Measurements from ENCODE around the gene C2orf74. TPM values are rescaled to one million over a fixed set of nuclear protein-coding genes. Genes with fewer than 3 reads are reported as not detected.
"Not testable (repeated sequence)": the region's sequence is repeated elsewhere in the genome, so short reads cannot be mapped to it uniquely, and the experiment has no call there.

C2orf74 gene
- 10 to 100 TPM in 1 of 2 experiments, 1 to 10 TPM in 1; 7.6 to 16.1 TPM for total RNA-seq

DNA sequence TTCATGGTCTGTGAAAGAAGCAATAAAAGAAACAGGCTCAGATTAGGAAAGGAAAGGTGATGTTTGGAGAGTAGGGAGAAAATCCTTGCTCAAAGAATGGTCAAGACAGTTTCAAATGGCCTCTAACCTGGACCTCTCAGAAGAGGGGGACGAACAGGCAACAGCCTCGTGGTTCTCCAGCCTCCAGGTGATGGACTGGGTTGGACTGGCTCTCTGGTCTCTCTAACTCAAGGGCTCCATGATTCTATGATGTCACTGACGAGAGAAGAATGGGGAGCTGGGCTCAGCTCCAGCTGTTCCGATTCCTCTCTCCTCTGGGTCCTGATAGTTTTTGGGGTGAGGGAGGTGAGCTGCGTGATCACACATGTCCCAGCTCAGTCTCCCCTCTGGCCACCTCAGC lies at the start of gene C2orf74:
C2orf74 (plus strand) TSS at position 301 of the 400 bp plus-strand sequence. CDS start 327 bp downstream, outside the sequence.
- Mint-ChIP-seq H3K27me3 (no peaks in the 10 kb centered on the region), H3K27ac (peak within 1 kb of the TSS; percentile 19), H3K4me3 (no peak within 1 kb of the TSS), H3K9me3 (peaks cover 6% of the 10 kb centered on the region), H3K36me3 (peaks cover 42% of the 10 kb centered on the region), H3K4me1 (peaks cover 4% of the 10 kb centered on the region)
- ATAC-seq (ENCODE audit: low read depth) (no peak), DNase-seq (no peak)
- POLR2A ChIA-PET, result interaction anchor here (0.6 to 0.9 kb wide), 2 partner anchors 8 to 15 kb away, joined by 4 read pairs; no protein-coding TSS in a partner anchor

GRCh38 chr2:61114147-61114546 lies 47.8 kb upstream of the C2orf74 start:
- POLR2A ChIA-PET, result no interaction called here
- DNase-seq (no peak), ATAC-seq (ENCODE audit: low read depth) (no peak)
- Mint-ChIP-seq H3K27ac (no peak overlapping the region), H3K9me3 (peaks cover 1% of the 10 kb centered on the region), H3K4me1 (no peaks in the 10 kb centered on the region), H3K27me3 (no peaks in the 10 kb centered on the region), H3K36me3 (peaks cover 19% of the 10 kb centered on the region), H3K4me3 (no peak overlapping the region)

DNA sequence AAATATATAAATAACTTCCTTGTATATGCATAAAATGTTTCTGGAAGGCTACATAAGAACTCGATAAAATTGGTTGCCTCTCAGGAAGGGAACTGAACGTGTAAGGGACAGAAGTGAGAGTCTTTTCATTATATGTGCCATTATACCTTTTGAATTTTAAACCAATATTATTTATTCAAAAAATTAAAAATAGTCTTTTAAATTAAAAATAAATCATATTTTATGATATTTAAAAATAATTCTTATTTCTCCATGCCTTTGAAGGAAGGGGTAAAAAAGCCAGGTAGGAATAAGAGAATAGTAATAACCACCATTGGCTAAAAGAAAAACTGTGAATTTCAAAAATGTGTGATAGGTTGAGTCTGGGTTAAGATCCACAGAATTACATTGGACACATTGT lies 45.7 kb upstream of the C2orf74 start:
- Mint-ChIP-seq H3K27me3 (no peaks in the 10 kb centered on the region), H3K4me3 (no peak overlapping the region), H3K27ac (no peak overlapping the region), H3K36me3 (peaks cover 21% of the 10 kb centered on the region), H3K9me3 (peaks cover 1% of the 10 kb centered on the region), H3K4me1 (no peaks in the 10 kb centered on the region)
- no peak for DNase-seq
- ATAC-seq (ENCODE audit: low read depth), result no peak
- POLR2A ChIA-PET, result no interaction called here

GRCh38 chr2:61117534-61117933 lies 44.5 kb upstream of the C2orf74 start:
- DNase-seq (no peak), ATAC-seq (ENCODE audit: low read depth) (no peak)
- no peaks in the 10 kb centered on the region for H3K27me3 Mint-ChIP-seq
- H3K9me3 Mint-ChIP-seq, result no peaks in the 10 kb centered on the region
- no peak overlapping the region for H3K4me3 Mint-ChIP-seq
- POLR2A ChIA-PET, result no interaction called here
- no peak overlapping the region for H3K27ac Mint-ChIP-seq
- no peaks in the 10 kb centered on the region for H3K4me1 Mint-ChIP-seq
- peaks cover 16% of the 10 kb centered on the region for H3K36me3 Mint-ChIP-seq

DNA sequence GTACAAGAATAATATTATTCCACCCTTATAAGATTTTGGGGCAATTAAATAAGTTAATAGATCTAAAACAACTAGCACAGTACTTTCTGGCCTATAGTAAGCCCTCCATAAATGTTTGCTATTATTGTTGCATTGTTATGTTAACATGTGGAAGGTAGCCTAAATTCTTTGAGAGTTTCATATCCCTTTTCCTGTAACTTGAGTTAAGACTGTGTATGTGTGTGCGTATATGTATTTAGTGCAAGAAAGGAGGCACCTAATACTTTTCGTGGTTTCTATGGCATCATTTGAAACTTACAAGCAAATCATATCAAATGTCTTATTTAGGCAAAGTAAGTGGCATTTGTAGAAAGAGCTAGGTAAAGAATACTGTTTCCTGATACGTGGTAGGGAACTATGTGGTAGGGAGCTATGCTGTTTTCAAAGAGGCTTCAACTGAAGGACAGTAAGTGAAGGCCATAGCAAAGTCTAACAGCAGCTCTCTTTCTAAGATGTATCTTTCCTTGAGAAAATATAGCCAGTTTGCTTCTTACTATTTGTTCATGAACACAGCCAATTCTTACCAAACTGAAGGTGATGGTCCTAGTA lies 36.8 kb upstream of the C2orf74 start:
- peaks cover 4% of the 10 kb centered on the region for H3K36me3 Mint-ChIP-seq
- no peak overlapping the region for H3K27ac Mint-ChIP-seq
- H3K27me3 Mint-ChIP-seq, result no peaks in the 10 kb centered on the region
- H3K9me3 Mint-ChIP-seq, result no peaks in the 10 kb centered on the region
- DNase-seq (no peak), ATAC-seq (ENCODE audit: low read depth) (no peak)
- H3K4me1 Mint-ChIP-seq, result no peaks in the 10 kb centered on the region
- POLR2A ChIA-PET, result interaction anchor here (0.6 kb wide), 1 partner anchor 95 kb away, joined by 4 read pairs; no protein-coding TSS in a partner anchor
- no peak overlapping the region for H3K4me3 Mint-ChIP-seq

DNA sequence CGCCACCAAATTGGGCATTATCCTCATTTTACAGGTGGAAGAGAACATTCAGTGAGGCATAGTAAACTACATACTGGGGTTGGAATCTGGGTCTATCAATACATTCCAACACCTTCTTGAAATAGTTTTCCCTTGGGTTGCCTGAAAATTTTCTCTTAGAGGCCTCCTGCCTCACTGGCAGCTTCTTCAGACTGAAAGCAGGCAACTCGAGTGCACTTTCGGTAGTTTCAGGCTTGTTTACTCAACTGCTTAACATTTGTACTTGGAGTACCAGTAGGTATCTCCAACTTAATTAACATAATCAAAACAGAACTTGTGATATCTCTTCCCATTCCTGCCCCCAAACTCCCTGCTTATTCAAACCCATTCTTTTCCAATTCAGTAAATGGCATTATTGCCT lies 36.2 kb upstream of the C2orf74 start:
- no peaks in the 10 kb centered on the region for H3K9me3 Mint-ChIP-seq
- no peak overlapping the region for H3K27ac Mint-ChIP-seq
- H3K4me1 Mint-ChIP-seq, result no peaks in the 10 kb centered on the region
- no peak for ATAC-seq (ENCODE audit: low read depth)
- H3K4me3 Mint-ChIP-seq, result no peak overlapping the region
- no peak for DNase-seq
- POLR2A ChIA-PET, result no interaction called here
- no peaks in the 10 kb centered on the region for H3K27me3 Mint-ChIP-seq
- H3K36me3 Mint-ChIP-seq, result peaks cover 1% of the 10 kb centered on the region

DNA sequence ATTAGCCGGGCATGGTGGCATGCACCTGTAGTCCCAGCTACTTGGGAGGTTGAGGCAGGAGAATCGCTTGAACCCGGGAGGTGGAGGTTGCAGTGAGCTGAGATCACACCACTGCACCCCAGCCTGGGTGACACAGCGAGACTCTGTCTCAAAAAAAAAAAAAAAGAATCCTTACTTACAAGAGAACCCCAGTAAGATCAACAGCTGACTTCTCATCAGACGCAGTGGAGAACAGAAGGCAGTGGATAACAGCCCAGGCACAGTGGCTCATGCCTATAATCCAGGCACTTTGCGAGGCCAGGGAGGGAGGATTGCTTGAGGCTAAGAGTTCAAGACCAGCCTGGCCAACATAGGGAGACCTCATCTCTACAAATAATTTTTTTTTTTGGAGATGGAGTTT lies 33.9 kb upstream of the C2orf74 start:
- not testable (repeated sequence) for DNase-seq, H3K4me3 Mint-ChIP-seq, H3K36me3 Mint-ChIP-seq

DNA sequence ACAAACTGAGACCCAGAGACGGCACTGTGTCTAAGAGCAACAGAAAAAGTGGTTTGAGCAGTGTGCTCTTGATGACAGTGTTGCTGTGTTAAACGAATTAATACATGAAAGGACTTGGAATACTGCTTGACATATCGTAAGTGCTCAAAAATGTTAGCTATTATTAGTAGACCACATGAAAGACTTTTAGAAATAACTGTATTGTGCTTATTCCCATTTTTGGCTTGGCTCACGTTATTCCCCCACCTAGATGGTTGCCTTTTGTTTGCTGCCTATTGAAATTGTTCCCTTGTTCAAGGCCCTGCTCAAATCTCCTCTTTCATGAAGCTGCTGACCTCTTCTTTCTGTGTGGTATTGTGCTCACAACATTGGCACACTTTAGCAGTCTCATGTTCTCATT lies 27.8 kb upstream of the C2orf74 start:
- no peak overlapping the region for H3K27ac Mint-ChIP-seq
- H3K27me3 Mint-ChIP-seq, result peaks cover 7% of the 10 kb centered on the region
- H3K36me3 Mint-ChIP-seq, result no peaks in the 10 kb centered on the region
- H3K9me3 Mint-ChIP-seq, result no peaks in the 10 kb centered on the region
- H3K4me3 Mint-ChIP-seq, result no peak overlapping the region
- peaks cover 4% of the 10 kb centered on the region for H3K4me1 Mint-ChIP-seq
- POLR2A ChIA-PET, result no interaction called here
- ATAC-seq (ENCODE audit: low read depth) (no peak), DNase-seq (no peak)

More for the DNA sequence above, 33.9 kb upstream of the C2orf74 start:
- ATAC-seq (ENCODE audit: low read depth); H3K4me1 Mint-ChIP-seq; H3K27ac Mint-ChIP-seq; POLR2A ChIA-PET; H3K9me3 Mint-ChIP-seq; H3K27me3 Mint-ChIP-seq: not testable (repeated sequence)

GRCh38 chr2:61135510-61135909 lies 26.5 kb upstream of the C2orf74 start:
- DNase-seq, result no peak
- no peak overlapping the region for H3K27ac Mint-ChIP-seq
- H3K4me3 Mint-ChIP-seq, result no peak overlapping the region
- ATAC-seq (ENCODE audit: low read depth), result peak; percentile 54
- POLR2A ChIA-PET, result no interaction called here
- H3K4me1 Mint-ChIP-seq, result peaks cover 4% of the 10 kb centered on the region
- peaks cover 7% of the 10 kb centered on the region for H3K27me3 Mint-ChIP-seq
- H3K36me3 Mint-ChIP-seq, result no peaks in the 10 kb centered on the region
- H3K9me3 Mint-ChIP-seq, result no peaks in the 10 kb centered on the region

GRCh38 chr2:61138859-61139258 lies 23.1 kb upstream of the C2orf74 start:
- H3K9me3 Mint-ChIP-seq, result no peaks in the 10 kb centered on the region
- POLR2A ChIA-PET, result no interaction called here
- DNase-seq, result no peak
- peak overlapping the region; percentile 70 for H3K27ac Mint-ChIP-seq
- H3K36me3 Mint-ChIP-seq, result peaks cover 3% of the 10 kb centered on the region
- no peak overlapping the region for H3K4me3 Mint-ChIP-seq
- H3K27me3 Mint-ChIP-seq, result peaks cover 2% of the 10 kb centered on the region
- no peak for ATAC-seq (ENCODE audit: low read depth)
- peaks cover 6% of the 10 kb centered on the region for H3K4me1 Mint-ChIP-seq

GRCh38 chr2:61141151-61141550 lies 20.8 kb upstream of the C2orf74 start:
- Mint-ChIP-seq H3K4me1 (peaks cover 4% of the 10 kb centered on the region), H3K4me3 (no peak overlapping the region), H3K27me3 (peaks cover 2% of the 10 kb centered on the region), H3K27ac (no peak overlapping the region), H3K9me3 (no peaks in the 10 kb centered on the region), H3K36me3 (peaks cover 3% of the 10 kb centered on the region)
- ATAC-seq (ENCODE audit: low read depth) (no peak), DNase-seq (no peak)
- POLR2A ChIA-PET, result no interaction called here

- POLR2A ChIA-PET, result interaction anchor here (1.0 to 2.4 kb wide), 3 partner anchors 19 to 325 kb away, joined by 3 to 21 read pairs (median 4); no protein-coding TSS in a partner anchor
- no peaks in the 10 kb centered on the region for H3K9me3 Mint-ChIP-seq
- peaks cover 4% of the 10 kb centered on the region for H3K4me1 Mint-ChIP-seq
- no peaks in the 10 kb centered on the region for H3K27me3 Mint-ChIP-seq
- peak overlapping the region; percentile 86 for H3K27ac Mint-ChIP-seq
- DNase-seq (peak; percentile 87), ATAC-seq (ENCODE audit: low read depth) (peak; percentile 99)
- peaks cover 9% of the 10 kb centered on the region for H3K36me3 Mint-ChIP-seq
- peak overlapping the region; percentile 92 for H3K4me3 Mint-ChIP-seq
These were observed 17.2 kb upstream of the C2orf74 start for GRCh38 chr2:61144697-61145268.

- Mint-ChIP-seq H3K27me3 (no peaks in the 10 kb centered on the region), H3K9me3 (no peaks in the 10 kb centered on the region), H3K4me3 (peak overlapping the region; percentile 68), H3K27ac (no peak overlapping the region), H3K36me3 (peaks cover 13% of the 10 kb centered on the region), H3K4me1 (peaks cover 4% of the 10 kb centered on the region)
- DNase-seq (no peak), ATAC-seq (ENCODE audit: low read depth) (no peak)
- POLR2A ChIA-PET, result interaction anchor here (0.6 to 2.4 kb wide), 3 partner anchors 31 to 392 kb away, joined by 3 to 21 read pairs (median 3); partner anchors contain the start of gene XPO1
These were observed 16.0 kb upstream of the C2orf74 start for GRCh38 chr2:61145990-61146389.

DNA sequence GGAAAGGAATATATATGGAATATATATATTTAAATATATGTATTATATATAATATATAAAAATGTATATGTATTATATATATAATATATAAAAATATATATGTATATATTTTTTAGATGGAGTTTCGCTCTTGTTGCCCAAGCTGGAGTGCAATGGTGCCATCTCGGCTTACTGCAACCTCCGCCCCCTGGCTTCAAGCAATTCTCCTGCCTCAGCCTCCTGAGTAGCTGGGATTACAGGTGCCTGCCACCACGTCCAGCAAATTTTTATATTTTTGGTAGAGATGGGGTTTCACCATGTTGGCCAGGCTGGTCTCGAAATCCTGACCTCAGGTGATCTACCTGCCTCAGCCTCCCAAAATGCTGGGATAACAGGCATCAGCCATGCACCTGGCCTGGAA lies 13.9 kb upstream of the C2orf74 start:
- peaks cover 19% of the 10 kb centered on the region for H3K36me3 Mint-ChIP-seq
- H3K4me3 Mint-ChIP-seq; POLR2A ChIA-PET; ATAC-seq (ENCODE audit: low read depth); H3K27me3 Mint-ChIP-seq; H3K4me1 Mint-ChIP-seq; H3K9me3 Mint-ChIP-seq; DNase-seq; H3K27ac Mint-ChIP-seq: not testable (repeated sequence)

All from activated naive CD8-positive, alpha-beta T cell treated with anti-CD3 and anti-CD28 coated beads, Interleukin-2, amount 10 ng/mL, durations not matched to agents 7 days and 5 days (primary cell).